Upper lobe of left lung (tissue), 6 donors: ENCODE results near the gene PEX11G. TPM values are rescaled to one million over a fixed set of nuclear protein-coding genes. Genes with fewer than 3 reads are reported as not detected.

Experiments used
- ATAC-seq, 2 donors: fragments of 200-7000 bp; cut with Tn5 transposase; one replicate each; pipeline ENCODE4 v1.9.1; 2022; ENCODE audit warnings: mild to moderate bottlenecking in 2 of 2, moderate library complexity in 2 of 2; ENCODE audit not compliant: low FRiP score in 2 of 2
- DNase-seq, 2 donors: peaks; one replicate each; pipeline ENCODE4 v3.0.0-alpha.2; 2019 to 2020
- H3K27ac ChIP-seq, 4 donors: fragments of 200-600 bp; sonication (generic); one replicate each; pipeline ENCODE4 v1.5.1; 2016 to 2019
- H3K27me3 ChIP-seq, 4 donors: fragments of 200-600 bp; sonication (generic); one replicate each; pipeline ENCODE4 v1.5.1; 2017 to 2019
- H3K36me3 ChIP-seq, 4 donors: fragments of 200-600 bp; sonication (generic); one replicate each; pipeline ENCODE4 v1.5.1; 2016 to 2019
- H3K4me1 ChIP-seq, 4 donors: fragments of 200-600 bp; sonication (generic); one replicate each; pipeline ENCODE4 v1.5.1; 2018 to 2019
- H3K4me3 ChIP-seq, 4 donors: fragments of 200-600 bp; sonication (generic); one replicate each; pipeline ENCODE4 v1.5.1; 2017 to 2019; ENCODE audit warnings: mild to moderate bottlenecking in 2 of 4, moderate library complexity in 1 of 4
- H3K9me3 ChIP-seq, 4 donors: fragments of 200-600 bp; sonication (generic); one replicate each; pipeline ENCODE4 v1.5.1; 2018 to 2019
- CTCF ChIP-seq, 6 experiments: fragments of 450-650 bp in 4 of 6; fragments of 200-600 bp in 2 of 6; sonication (generic) in 2 of 6; IDR thresholded peaks; one replicate each; pipeline ENCODE4 v1.5.1; 2016 to 2019; ENCODE audit warnings: antibody characterized with exemption in 6 of 6
- EP300 ChIP-seq, 4 donors: sonication (generic); formaldehyde crosslinking; IDR thresholded peaks; one replicate each; pipeline ENCODE4 v1.5.1; 2017; ENCODE audit warnings: antibody characterized with exemption in 4 of 4, control low read depth in 2 of 4
- POLR2A ChIP-seq, 4 donors: fragments of 450-650 bp; IDR thresholded peaks; one replicate each; pipeline ENCODE4 v1.5.1; 2016 to 2017; ENCODE audit warnings: antibody characterized with exemption in 4 of 4, mild to moderate bottlenecking in 2 of 4
- POLR2AphosphoS5 ChIP-seq, 2 donors: sonication (generic); formaldehyde crosslinking; IDR thresholded peaks; one replicate each; pipeline ENCODE4 v1.5.1; 2017; ENCODE audit warnings: antibody characterized with exemption in 2 of 2
- WGBS, 2 donors: methylation state at CpG; one replicate each; pipeline ENCODE4 v1.1.5; 2017 to 2018; 5-methylcytosine and 5-hydroxymethylcytosine counted together
- total RNA-seq, 6 donors: library from RNA; depleted of rRNA in 4 of 6; stranded (reverse); fragments of >200 nt in 4 of 6; gene quantifications; one replicate each; pipeline versions ENCODE4 v1.1.0 to v1.2.1, GENCODE V29; 2016 to 2021
- donor health status: DM: no; HTN: no; CAD: no; lungs with moderate emphysema.
- donor health status: DM: no; HTN: yes; CAD: no; lungs with severe emphysema.

The PEX11G gene
- total RNA-seq, 6 donors from 2014 or later = 2.3 to 9.1 (median 5.4) TPM

- no peaks in the 10 kb centered on the region for H3K9me3 ChIP-seq
- H3K4me3 ChIP-seq = no peak overlapping the region
- no peaks in the 10 kb centered on the region for H3K27me3 ChIP-seq
- no peaks in the 10 kb centered on the region for H3K36me3 ChIP-seq
- TF ChIP-seq EP300 (IDR thresholded peaks at IDR 0.05) (no peak), CTCF (IDR thresholded peaks at IDR 0.05) (peak in 1 of 6 experiments; percentile 55)
- peaks cover 15 to 21% (median 19%) of the 10 kb centered on the region in 4 donors for H3K4me1 ChIP-seq
- WGBS, 2 donors = 25 to 41% methylated on average over 11 to 13 of the region's 13 CpGs
- peak overlapping the region; percentile 77 to 85 (median 80) for H3K27ac ChIP-seq
- DNase-seq (no peak), ATAC-seq (peak; percentile 34 to 58)
Measured at GRCh38 chr19:7494416-7495098, 5.7 kb upstream of the PEX11G start.

DNA sequence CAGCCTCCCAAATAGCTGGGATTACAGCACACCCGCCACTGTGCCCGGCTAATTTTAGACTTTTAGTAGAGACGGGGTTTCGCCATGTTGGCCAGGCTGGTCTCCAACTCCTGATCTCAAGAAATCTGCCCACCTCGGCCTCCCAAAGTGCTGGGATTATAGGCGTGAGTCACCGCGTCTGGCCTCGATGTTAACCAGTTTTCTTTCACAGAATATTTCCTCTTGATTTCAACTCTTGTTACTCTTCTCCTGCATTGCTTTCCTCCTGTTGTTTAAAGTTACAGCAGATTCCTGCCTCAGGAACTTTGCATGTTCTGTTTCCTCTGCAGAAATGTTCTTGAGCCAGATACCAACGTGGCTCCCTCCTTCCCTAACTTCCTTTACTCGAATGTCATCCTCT is 3.7 kb upstream of the PEX11G start:
- TF ChIP-seq POLR2A (IDR thresholded peaks at IDR 0.05) = no peak
- TF ChIP-seq CTCF (IDR thresholded peaks at IDR 0.05) = no peak
- TF ChIP-seq POLR2AphosphoS5 (IDR thresholded peaks at IDR 0.05) = no peak
- TF ChIP-seq EP300 (IDR thresholded peaks at IDR 0.05) = no peak
- WGBS, 2 donors = 63 to 70% methylated on average over 11 of the region's 11 CpGs
- Histone ChIP-seq H3K4me1 (peaks cover 24 to 35% (median 30%) of the 10 kb centered on the region in 4 donors), H3K27ac (peak overlapping the region; percentile 74 to 85 (median 80)), H3K9me3 (no peaks in the 10 kb centered on the region), H3K27me3 (no peaks in the 10 kb centered on the region), H3K36me3 (no peaks in the 10 kb centered on the region), H3K4me3 (no peak overlapping the region)
- no peak for DNase-seq
- ATAC-seq = no peak

GRCh38 chr19:7492142-7492541 is 3.3 kb upstream of the PEX11G start:
- TF ChIP-seq EP300 (IDR thresholded peaks at IDR 0.05) (peak; percentile 60 to 88 (median 66)), POLR2AphosphoS5 (IDR thresholded peaks at IDR 0.05) (peak; percentile 61 to 97), CTCF (IDR thresholded peaks at IDR 0.05) (no peak)
- ATAC-seq = no peak
- H3K9me3 ChIP-seq = no peaks in the 10 kb centered on the region
- H3K4me3 ChIP-seq = no peak overlapping the region
- WGBS, 2 donors = 42 to 53% methylated on average over 4 of the region's 4 CpGs
- DNase-seq = peak in 1 of 2 donors; percentile 64
- H3K36me3 ChIP-seq = no peaks in the 10 kb centered on the region
- H3K4me1 ChIP-seq = peaks cover 24 to 35% (median 30%) of the 10 kb centered on the region in 4 donors
- H3K27me3 ChIP-seq = no peaks in the 10 kb centered on the region
- peak overlapping the region; percentile 74 to 85 (median 80) for H3K27ac ChIP-seq

- H3K4me1 ChIP-seq = peaks cover 18 to 33% (median 26%) of the 10 kb centered on the region in 4 donors
- no peak for ATAC-seq
- H3K27me3 ChIP-seq = no peaks in the 10 kb centered on the region
- DNase-seq = no peak
- WGBS, 2 donors = 85 to 86% methylated on average over 11 of the region's 11 CpGs
- TF ChIP-seq CTCF (IDR thresholded peaks at IDR 0.05) = no peak
- no peak for TF ChIP-seq EP300 (IDR thresholded peaks at IDR 0.05)
- TF ChIP-seq POLR2A (IDR thresholded peaks at IDR 0.05) = no peak
- no peak for TF ChIP-seq POLR2AphosphoS5 (IDR thresholded peaks at IDR 0.05)
- H3K27ac ChIP-seq = peak overlapping the region in 2 of 4 donors; percentile 88 to 91
- H3K36me3 ChIP-seq = no peaks in the 10 kb centered on the region
- no peaks in the 10 kb centered on the region for H3K9me3 ChIP-seq
- peak overlapping the region in 1 of 4 donors; percentile 70 for H3K4me3 ChIP-seq
Measured at GRCh38 chr19:7489609-7490044, 792 bp upstream of the PEX11G start.

DNA sequence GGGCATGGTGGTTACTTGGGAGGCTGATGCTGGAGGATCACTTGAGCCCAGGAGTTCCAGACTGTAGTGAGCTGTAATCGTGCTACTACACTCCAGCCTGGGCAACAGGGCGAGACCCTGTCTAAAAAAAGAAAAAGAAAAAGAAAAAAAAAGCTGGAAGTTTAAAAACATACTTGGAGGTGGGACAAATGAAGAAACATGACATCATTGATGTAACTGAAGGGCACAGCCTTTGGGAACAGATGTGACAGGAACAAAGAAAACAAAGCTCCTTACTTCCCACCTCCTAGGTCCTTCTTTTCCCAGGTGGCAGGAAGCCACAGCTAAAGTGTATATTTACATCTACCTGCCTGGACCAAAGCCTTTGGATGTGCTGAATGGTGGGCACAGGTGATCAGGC is 1.9 kb downstream of the PEX11G start:
- ATAC-seq (no peak), DNase-seq (no peak)
- 75 to 86% methylated on average over 2 of the region's 2 CpGs for WGBS, 2 donors
- Histone ChIP-seq H3K27ac (no peak overlapping the region), H3K4me3 (no peak overlapping the region), H3K4me1 (peaks cover 23 to 48% (median 32%) of the 10 kb centered on the region in 4 donors), H3K36me3 (no peaks in the 10 kb centered on the region), H3K27me3 (no peaks in the 10 kb centered on the region), H3K9me3 (no peaks in the 10 kb centered on the region)
- TF ChIP-seq CTCF (IDR thresholded peaks at IDR 0.05) (no peak), POLR2A (IDR thresholded peaks at IDR 0.05) (no peak), POLR2AphosphoS5 (IDR thresholded peaks at IDR 0.05) (no peak), EP300 (IDR thresholded peaks at IDR 0.05) (no peak)
